COLO668 (cell line): Measurements from ENCODE around the gene NT5C.

ENCODE experiments used
- DNase-seq: peaks from one replicate; lab custom pipeline; 2025; ENCODE audit not compliant: unreplicated experiment; lab: John Stamatoyannopoulos, UW

Gene NT5C

DNA sequence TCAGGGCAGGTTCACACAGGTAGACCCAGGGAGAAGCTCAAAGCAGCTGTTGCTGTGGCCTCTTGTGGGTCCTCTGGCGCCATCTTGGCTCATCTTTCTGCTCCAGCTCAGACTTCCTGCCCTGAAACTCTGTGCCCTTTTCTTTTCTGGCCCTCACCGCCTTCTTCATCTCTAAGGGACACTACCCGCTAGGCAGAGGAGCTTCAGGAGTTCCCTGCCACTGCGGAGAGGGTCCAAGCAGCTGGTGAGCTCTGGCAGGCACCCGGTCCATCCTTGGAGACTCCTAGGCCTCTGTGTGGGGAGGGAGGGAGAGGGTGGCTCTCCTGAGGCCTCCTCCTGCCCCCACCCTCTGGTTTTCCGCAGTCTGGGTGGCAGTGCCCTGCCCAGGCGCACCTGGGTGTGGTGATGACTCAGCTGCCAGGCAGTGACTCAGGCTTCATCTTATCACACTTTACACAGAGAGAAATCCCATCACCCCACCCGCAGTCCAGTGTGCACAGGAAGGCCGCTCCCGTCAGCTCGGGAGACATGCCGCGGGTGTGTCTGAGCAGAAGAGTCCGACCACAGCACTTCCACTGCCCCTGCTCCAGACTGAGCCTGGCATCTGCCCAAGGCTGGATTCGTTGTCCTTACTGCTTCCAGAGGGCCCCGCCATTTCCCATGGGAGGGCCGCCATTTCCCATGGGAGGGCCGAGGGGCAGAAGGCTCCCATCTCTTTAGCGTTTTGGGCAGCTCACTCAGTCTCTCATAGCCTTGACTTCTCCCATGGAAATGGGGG, 7.3 kb downstream of the NT5C start:
- DNase-seq: peak; percentile 87

DNA sequence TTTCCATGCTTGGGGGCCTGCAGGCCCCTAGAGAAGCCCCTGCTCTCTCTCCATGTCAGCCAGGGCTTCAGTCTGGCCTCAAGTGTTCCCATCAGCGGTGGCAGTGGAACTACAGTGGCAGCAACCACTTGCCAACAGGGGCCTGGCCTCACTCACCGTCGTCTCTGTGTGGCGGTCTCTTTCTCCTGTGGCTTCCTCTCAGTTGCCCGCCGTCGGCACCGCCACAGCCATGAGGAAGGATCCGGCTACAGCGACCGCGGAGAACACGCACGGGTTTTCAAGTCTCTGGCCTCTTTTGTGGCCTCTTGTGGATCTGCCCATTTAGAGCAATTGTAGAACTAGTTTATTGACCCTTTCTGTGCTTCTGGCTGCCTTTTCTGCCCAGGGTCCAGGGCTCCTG, 13.2 kb downstream of the NT5C start:
- no peak for DNase-seq

DNA sequence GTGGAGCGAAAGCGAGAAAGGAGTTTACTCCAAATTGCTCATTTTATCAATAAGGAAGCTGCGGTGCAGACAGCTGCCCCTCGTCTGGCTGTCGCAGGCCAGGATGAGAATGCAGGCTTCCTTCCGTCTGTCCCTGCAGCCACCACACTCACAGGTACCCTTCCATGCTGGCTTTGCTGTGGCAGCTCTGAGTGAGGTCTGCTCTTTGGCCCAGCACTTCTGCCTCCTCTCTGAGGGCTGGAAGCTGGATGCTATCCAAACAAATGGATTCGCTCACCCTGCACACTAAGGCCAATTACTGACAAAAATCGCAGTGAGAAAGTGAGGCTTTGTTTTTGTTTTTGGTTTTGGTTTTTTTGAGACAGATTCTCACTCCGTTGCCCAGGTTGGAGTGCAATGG, 14.8 kb downstream of the NT5C start:
- DNase-seq: no peak

DNA sequence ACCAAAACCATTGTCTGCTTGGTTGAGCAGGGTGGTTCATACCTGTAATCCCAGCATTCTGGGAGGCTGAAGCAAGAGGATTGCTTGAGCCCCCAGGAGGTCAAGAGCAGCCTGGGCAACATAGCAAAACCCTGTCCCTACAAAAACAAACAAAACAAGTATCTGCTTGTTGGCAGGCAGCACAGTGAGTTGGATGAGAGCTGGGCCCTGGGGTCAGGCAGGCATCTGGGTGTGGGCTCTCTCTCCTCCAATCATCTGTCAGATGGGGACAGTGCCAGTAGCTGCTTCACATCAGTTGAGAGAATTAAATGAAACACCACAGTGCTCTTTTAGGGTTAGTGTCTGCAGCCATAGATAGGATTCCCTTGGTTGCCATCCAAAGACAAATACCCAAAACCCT, 16.0 kb downstream of the NT5C start:
- DNase-seq: no peak

DNA sequence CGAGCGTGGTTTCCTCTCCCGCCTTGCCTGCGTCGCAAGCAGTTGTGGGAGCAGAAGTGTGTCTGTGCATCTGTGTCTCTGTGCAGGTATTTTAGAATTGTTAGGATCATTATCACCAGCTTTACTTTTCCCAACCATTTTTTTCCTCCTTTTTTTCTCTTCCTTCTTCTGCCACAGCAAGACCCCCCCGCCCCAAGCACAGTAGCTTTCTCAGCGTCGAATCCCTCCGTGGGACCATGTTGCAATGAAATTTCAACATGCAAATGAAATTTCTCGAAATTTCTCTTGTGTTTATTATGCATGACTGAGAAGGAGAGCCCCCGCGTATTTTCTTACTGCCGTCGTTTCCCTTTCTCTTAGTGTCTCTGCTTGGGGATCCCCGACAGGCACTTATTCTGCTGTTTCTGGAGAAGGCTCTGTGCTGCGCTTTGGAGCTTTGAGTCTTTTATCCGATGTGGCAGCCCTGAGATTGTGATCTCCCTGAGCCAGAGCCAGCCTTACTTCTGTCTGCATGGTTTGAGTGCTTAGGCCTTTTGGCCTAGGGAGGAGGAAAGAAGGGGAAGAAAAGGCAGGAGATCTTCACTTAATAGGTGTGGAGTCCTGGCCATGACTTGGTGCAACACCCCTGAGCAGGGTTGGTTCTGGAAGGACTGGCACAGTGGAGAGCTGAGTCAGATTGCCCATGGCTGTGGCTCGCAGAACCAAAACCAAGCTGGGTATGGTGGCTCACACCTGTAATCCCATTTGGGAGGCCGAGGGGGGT, 16.8 kb downstream of the NT5C start:
- DNase-seq: no peak

DNA sequence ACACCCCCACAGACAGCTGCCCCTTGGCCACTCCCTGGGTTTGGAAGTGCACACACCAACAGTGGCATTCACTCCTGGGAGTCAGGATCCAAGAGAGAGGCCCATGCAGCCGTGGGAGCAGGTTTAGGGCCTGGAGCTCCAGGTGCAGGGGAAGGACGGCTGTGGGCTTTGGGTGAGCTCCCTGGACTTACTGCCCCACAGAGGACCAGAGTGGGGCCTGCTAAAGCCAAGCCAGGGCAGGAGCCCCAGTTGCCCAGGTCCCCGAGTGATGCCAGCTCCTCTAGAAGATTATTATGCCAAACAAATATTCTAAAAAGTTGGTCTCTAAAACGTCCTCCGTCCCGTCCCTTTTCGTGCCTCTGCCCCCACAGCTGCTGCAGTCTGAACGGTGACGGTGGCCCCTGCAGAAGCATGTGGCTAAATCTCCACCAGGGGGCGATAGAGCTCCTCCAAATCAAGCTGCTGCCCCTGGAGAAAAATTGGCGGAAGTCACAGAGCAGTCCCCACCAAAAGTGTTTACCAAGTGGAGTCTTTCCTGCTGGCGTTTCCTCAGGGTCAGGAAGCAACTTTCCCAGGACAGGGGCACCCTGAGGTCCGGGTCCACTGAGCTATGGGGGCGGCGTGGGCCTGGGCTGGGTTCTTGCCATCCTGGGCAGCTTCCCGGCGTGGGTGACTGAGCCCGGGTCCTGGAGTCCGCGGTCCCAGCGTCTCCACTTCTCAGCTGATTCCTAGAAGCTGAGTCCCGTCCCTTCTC, 17.6 kb downstream of the NT5C start:
- DNase-seq: peak; percentile 71

DNA sequence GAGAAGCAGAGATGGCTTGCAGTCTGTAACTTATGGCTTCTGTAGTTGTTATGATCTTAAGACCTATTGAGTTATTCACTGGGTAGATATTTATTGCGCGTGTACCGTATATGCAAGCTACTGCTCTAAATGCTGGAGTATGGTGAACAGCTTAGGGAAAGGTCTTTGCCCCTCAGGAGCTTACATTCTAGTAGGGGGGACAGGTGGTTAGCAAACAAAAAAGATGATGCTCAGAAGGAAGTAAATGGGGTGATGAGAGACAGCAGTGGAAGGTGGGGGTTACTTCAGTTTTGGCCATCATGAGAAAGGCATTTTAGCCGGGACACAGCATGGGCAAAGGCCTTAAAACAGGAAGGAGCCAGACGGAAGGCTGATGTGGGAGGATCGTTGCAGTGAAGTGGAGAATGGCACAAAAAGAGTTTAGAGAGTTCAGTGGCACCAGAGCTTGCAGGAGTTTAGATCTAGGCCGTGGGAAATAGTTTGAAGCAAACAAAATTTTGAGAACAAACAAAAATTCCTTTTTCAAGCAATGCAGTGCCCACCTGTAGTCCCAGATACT, 19.7 kb downstream of the NT5C start:
- no peak for DNase-seq

DNA sequence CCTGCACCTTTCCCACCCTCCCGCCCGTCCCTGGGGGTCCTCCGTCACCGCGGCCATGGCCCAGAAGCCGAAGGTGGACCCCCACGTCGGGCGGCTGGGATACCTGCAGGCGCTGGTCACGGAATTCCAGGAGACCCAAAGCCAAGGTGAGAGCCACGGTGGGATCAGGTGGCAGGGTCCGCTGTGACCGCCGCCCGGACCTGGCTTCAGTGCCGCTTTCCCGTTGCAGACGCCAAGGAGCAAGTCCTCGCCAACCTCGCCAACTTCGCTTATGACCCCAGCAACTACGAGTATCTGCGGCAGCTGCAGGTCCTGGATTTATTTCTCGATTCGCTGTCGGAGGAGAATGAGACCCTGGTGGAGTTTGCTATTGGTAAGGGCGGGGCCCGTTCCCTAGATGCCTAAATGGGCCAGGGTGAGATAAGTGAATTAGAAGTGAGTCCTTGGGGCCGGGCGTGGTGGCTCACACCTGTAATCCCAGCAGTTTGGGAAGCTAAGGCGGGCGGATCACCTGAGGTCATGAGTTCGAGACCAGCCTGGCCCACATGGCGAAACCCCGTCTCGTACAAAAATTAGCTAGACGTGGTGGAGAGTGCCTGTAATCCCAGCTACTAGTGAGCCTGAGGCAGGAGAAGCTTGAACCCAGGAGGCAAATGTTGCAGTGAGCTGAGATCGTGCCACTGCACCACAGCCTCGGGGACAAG, 21.2 kb downstream of the NT5C start:
- peak; percentile 10 for DNase-seq

DNA sequence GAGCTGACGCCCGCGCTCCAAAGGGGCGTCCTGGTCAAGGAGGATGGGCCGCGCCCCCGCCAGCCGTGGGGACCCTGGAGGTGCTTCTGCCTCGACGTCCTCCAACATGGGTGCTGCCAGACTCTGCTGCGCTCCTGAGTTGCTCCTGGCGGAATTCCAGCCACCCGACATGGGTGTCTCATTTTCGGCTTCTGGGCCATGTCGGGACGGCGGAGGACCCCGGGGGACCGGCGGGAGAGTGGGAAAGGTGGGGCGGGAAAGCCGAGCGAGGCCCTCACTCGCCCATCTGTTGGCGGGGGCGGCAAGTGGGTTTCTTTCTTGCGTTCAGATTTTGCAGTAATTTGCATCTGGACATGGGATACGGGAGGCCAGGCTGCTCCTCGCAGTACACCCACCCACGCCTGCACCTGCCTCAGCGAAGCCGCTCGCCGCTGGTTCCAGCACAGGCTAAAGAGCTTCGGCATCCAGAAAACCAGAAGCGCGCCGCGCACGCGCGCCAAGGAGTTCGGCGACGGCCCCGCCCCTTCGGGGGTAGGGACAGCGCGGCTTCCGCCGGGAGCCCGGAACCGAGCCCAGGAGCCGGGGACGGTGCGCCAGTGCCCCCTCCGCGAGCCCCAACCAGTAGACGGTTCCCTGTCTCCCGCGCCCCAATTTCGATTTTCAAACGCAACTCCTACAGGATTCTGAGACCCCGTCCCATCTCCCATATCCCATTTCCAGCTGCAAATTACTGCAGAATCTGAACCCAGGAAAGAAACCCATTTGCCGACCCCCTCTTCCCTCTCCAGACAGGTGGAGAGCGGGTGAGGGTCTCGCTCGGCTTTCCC, 21.9 kb downstream of the NT5C start, which contains the start of gene ARMC7:
Gene ARMC7, plus strand, starts transcription at position 563 of the 827 bp plus-strand sequence. CDS start 320 bp downstream, outside the sequence.
- peak; percentile 91 for DNase-seq

DNA sequence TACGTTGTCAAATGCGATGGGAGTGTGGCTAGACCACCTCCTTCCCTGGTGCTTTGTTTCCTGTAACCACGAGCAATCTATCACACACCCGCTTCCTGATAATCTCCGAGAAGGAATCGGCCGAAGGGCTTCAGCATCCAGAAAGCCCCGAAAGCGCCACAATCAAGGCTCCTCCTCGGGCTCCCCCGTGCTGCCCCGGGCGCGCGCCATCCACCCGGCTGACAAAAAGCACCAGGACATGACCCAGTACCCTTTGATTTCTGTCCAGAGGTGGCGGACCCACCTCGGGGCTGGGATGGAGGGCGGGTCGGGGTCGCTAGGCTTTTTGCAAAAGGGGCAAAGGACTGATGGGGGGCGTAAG, 22.5 kb downstream of the NT5C start:
- no peak for DNase-seq

DNA sequence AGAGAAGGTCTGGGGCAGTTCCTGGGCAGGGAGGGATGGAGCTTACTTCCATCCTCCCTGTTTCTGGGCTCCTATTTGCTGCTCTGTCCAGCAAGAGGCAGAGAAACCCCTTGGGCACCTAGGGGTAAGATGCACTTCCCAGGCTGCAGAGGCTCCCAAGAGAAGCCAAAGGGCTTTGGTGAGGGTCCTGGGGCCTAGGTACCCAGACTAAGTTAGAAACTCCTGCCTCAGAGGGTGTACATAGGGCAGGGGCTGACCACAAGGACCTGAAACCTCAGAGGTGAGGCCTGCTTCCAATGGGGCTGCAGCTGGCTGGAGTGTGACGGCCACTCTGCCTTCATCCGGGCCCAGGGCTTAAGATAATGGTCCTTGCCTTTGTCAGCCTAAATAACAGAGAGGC, 23.3 kb downstream of the NT5C start:
- no peak for DNase-seq

DNA sequence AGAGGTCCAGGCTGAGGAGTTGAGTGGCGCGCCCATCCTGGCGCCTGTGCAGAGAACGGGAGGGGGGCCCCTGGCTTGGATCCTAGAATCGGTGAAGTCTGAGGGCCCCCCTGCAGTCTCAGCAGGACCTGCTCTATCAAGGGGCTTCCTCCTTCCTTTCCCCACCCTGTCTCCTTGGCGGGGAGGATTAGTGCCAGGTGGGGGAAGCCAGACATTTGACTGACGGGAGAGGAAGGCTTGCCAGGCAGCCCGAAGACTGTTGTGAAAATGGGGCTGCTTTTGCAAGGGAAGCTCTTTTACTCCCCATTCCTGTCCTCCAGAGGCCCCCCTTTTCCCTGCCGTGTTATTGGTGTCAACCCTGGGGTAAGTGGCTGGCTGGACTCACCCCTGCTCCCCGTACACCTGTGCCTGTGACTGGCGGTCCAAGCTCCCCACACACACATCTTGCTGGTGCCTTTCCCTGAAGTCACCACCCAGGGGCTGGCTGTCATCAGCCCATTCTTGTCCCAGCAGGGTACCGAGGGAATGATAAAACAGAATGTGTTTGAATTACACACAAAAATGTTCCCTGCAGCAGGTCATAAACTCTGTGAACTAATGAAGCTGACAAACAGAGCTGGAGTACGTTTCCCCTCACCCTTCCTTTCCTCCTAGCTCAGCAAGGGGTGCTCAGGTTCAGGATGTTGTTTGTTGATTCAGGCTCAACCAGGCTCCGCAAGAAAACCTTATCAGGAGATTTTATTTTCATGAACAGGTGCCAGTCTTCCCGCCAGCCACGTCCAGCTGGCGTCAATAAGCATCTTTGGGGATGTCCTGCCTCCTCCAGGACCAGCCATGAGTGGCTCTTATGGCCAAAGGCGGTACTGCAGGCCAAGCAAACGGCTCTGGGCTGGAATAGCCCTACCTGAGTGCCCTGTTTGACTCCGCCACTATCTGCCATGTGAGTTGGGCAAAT, 26.1 kb downstream of the NT5C start:
- peak; percentile 72 for DNase-seq

DNA sequence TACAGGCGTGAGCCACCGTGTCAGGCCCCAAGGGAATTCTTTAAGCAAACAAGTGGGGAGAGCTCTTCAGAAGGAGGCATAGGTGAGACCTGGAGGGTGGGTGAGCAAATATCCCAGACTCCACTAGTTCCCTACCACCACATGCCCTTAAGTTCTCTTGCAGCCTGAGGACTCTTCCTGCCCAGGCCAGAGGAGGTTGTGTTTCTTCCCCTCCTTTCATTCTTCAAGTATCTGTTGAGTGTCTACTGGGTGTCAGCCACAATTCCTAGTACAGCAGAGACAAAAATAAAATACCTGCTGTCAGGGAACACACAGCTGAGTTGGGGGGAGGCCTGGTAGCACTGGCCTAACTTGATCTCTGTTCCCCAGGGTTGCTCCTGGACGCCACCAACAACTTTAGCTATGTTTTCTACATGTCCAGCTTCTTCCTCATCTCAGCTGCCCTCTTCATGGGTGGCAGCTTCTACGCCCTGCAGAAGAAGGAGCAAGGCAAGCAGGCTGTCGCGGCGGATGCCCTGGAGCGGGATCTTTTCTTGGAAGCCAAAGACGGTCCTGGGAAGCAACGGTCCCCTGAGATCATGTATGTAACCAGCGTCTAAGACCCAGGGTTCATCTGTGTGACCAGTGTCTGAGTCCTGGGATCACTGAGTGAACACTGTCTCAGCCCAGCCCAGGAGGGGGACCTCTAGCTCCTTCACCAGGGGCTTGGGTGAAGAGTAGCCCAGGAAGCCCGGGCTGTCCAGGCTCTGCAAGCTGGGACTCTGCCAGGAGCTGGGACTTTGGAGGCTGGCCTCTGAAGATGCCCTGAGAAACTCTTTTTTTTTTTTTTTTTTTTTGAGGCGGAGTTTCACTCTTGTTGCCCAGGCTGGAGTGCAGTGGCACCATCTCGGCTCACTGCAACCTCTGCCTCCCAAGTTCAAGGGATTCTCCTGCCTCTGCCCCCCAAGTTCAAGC, 27.7 kb downstream of the NT5C start:
- DNase-seq: no peak

DNA sequence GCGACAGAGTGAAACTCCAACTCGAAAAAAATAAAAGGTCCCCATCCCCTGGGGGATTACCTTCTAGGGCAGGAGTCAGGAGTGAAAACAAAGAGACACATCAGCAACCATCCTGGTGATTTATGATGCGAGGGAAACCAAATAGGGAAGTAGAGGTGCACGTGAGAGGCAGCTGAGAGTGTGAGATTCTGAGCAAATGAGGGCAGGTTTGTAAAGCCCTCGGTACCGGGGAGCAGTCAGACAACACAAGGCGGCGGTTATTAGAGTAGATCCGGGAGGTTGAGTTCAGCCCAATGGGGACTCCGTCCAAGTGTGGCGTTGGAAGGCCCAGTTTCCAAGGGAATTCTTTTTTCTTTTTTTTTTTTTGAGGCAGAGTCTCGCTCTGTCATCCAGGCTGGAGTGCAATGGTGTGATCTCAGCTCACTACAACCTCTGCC, 29.1 kb downstream of the NT5C start:
- DNase-seq: peak; percentile 12

DNA sequence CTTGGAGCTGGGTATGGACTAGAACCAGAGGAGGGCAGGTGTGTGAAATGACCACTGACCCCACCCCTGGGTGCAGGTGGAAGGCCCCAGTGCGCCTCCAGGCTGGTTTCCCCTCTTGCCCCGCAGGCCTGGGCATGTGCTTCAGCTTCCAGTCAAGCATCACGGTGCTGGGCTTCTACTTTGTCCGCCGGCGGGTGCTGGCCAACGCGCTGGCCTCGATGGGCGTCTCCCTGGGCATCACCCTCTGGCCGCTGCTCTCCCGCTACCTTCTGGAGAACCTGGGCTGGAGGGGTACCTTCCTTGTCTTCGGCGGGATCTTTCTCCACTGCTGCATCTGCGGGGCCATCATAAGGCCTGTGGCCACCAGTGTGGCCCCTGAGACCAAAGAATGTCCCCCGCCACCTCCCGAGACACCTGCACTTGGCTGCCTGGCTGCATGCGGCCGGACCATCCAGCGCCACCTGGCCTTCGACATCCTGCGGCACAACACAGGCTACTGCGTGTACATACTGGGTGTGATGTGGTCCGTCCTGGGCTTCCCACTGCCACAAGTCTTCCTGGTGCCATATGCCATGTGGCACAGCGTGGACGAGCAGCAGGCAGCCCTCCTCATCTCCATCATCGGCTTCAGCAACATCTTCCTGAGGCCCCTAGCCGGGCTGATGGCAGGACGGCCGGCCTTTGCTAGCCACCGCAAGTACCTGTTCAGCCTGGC, 31.5 kb downstream of the NT5C start:
- no peak for DNase-seq

DNA sequence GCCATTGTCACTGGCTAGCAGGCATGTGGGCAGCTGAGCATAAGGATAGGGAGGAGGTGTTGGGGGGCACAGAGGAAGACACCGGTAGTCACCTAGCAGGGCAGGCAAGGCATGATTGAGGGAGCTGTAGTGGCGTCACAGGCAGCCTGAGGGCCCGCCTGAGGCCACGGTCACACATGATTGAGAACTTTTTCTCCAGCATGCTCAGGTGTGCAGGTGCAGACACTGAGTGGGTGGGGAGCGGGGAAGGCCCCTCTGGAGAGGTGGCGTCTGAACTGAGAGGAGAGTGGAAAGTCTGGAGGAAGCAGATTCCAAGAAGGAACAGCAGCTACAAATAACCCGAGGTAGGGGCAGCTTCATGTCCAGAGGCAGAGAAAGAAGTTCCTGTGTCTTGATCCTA, 32.7 kb downstream of the NT5C start:
- DNase-seq: no peak

DNA sequence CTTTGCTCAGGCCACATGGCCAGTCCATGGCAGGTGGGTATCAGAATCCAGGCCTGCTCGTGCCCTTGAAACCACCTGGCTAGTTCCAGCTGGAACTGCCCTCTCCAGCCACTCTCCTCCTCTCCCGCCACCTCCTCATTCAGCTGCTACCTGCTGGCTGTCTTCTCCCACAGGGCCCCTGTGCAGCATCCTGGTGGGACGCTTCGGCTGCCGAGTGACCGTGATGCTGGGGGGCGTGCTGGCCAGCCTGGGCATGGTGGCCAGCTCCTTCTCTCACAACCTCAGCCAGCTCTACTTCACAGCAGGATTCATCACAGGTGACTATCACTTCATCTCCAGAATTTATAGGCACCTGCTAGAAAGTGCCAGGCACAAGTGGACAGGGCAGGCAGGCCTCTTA, 33.7 kb downstream of the NT5C start:
- no peak for DNase-seq
